ENCODE data around the gene HINT2. TPM values are rescaled to one million over a fixed set of nuclear protein-coding genes. Genes with fewer than 3 reads are reported as not detected.
A peak's percentile ranks its signal among the peaks of the same experiment; 100 is the strongest.

HINT2 gene
- total and polyA plus RNA-seq, 3 experiments from 2014 or later = 65.1 to 71.7 (median 69.4) TPM

- ChIA-PET POLR2A (interaction anchor here (0.6 kb wide), 2 partner anchors 30 to 70 kb away, joined by 3 read pairs; no protein-coding TSS in a partner anchor), CTCF (no interaction called here)
- Histone ChIP-seq H3K27me3 (ENCODE audit: insufficient read depth, low read length, poor library complexity, severe bottlenecking) (no peaks in the 10 kb centered on the region), H3K36me3 (ENCODE audit: insufficient read depth, low read length) (no peaks in the 10 kb centered on the region), H3K4me1 (ENCODE audit: insufficient read depth, low read length) (peaks cover under 1% of the 10 kb centered on the region), H3K27ac (ENCODE audit: low read depth, low read length) (no peak overlapping the region), H3K4me3 (ENCODE audit: low read length) (no peak overlapping the region), H3K9me3 (ENCODE audit: low read length) (no peaks in the 10 kb centered on the region)
- peaks cover 33 to 51% (median 33%) of the 10 kb centered on the region in 3 donors for H3K4me1 Mint-ChIP-seq
- DNase-seq = no peak
- no peaks in the 10 kb centered on the region for H3K9me3 Mint-ChIP-seq
- peaks cover 0 to 6% (median 0%) of the 10 kb centered on the region in 3 donors for H3K36me3 Mint-ChIP-seq
- H3K27me3 Mint-ChIP-seq = no peaks in the 10 kb centered on the region
- H3K27ac Mint-ChIP-seq = peak overlapping the region in 1 of 8 donors; percentile 85
- H3K4me3 Mint-ChIP-seq = no peak overlapping the region
These were observed 51.0 kb downstream of the HINT2 start for GRCh38 chr9:35763803-35764202.

GRCh38 chr9:35763181-35763580 is 51.7 kb downstream of the HINT2 start:
- Histone ChIP-seq H3K4me1 (ENCODE audit: insufficient read depth, low read length) (peaks cover 7% of the 10 kb centered on the region), H3K9me3 (ENCODE audit: low read length) (no peaks in the 10 kb centered on the region), H3K27ac (ENCODE audit: low read depth, low read length) (no peak overlapping the region), H3K36me3 (ENCODE audit: insufficient read depth, low read length) (no peaks in the 10 kb centered on the region), H3K4me3 (ENCODE audit: low read length) (no peak overlapping the region), H3K27me3 (ENCODE audit: insufficient read depth, low read length, poor library complexity, severe bottlenecking) (no peaks in the 10 kb centered on the region)
- POLR2A ChIA-PET = interaction anchor here (0.6 kb wide), 1 partner anchor 69 kb away, joined by 3 read pairs; no protein-coding TSS in a partner anchor
- CTCF ChIA-PET = interaction anchor here (0.7 to 1.3 kb wide), 3 partner anchors 9 to 67 kb away, joined by 3 read pairs; partner anchors contain the start of gene MSMP
- Mint-ChIP-seq H3K9me3 (no peaks in the 10 kb centered on the region), H3K27me3 (no peaks in the 10 kb centered on the region), H3K27ac (no peak overlapping the region), H3K36me3 (peaks cover 0 to 6% (median 0%) of the 10 kb centered on the region in 3 donors), H3K4me1 (peaks cover 34 to 52% (median 39%) of the 10 kb centered on the region in 3 donors), H3K4me3 (no peak overlapping the region)
- DNase-seq = no peak

Other genes with a start within 250 kb of the HINT2 start
- gene TESK1, start 209.8 kb downstream of the HINT2 start, total RNA-seq = 10 to 100 TPM; 44.2 to 46.8 TPM
- 15.9 TPM for gene TESK1, start 209.8 kb downstream of the HINT2 start, polyA plus RNA-seq
- gene CD72, start 196.6 kb downstream of the HINT2 start, total RNA-seq = 1 to 10 TPM; 6.4 to 6.5 TPM
- 5.1 TPM for gene CD72, start 196.6 kb downstream of the HINT2 start, polyA plus RNA-seq
- gene SIT1, start 164.1 kb downstream of the HINT2 start, total RNA-seq = 10 to 100 TPM; 43.1 TPM
- 196 TPM for gene SIT1, start 164.1 kb downstream of the HINT2 start, polyA plus RNA-seq
- gene RMRP, start 157.0 kb downstream of the HINT2 start, total RNA-seq = over 10,000 TPM in 1 of 2 experiments, 1,000 to 10,000 TPM in 1; 7,718 to 11,549 TPM
- gene RMRP, start 157.0 kb downstream of the HINT2 start, polyA plus RNA-seq = not detected
- 10 to 100 TPM; 18.5 to 20.0 TPM for gene CCDC107, start 156.8 kb downstream of the HINT2 start, total RNA-seq
- gene CCDC107, start 156.8 kb downstream of the HINT2 start, polyA plus RNA-seq = 105 TPM
- 10 to 100 TPM in 1 of 2 experiments, 1 to 10 TPM in 1; 7.7 to 10.7 TPM for gene ARHGEF39, start 149.8 kb downstream of the HINT2 start, total RNA-seq
- 1.2 TPM for gene ARHGEF39, start 149.8 kb downstream of the HINT2 start, polyA plus RNA-seq
- gene CA9, start 141.1 kb downstream of the HINT2 start, total RNA-seq = under 1 TPM in 1 of 2 experiments, not detected in 1; 0.75 TPM
- gene CA9, start 141.1 kb downstream of the HINT2 start, polyA plus RNA-seq = not detected
- gene TPM2, start 125.1 kb downstream of the HINT2 start, total RNA-seq = 1 to 10 TPM; 6.6 to 7.3 TPM
- 0.22 TPM for gene TPM2, start 125.1 kb downstream of the HINT2 start, polyA plus RNA-seq
- gene TLN1, start 82.8 kb downstream of the HINT2 start, total RNA-seq = 100 to 1,000 TPM; 248 to 249 TPM
- 161 TPM for gene TLN1, start 82.8 kb downstream of the HINT2 start, polyA plus RNA-seq
- gene CREB3, start 82.4 kb downstream of the HINT2 start, total RNA-seq = 10 to 100 TPM; 38.0 to 38.6 TPM
- gene CREB3, start 82.4 kb downstream of the HINT2 start, polyA plus RNA-seq = 53.6 TPM
- gene GBA2, start 65.8 kb downstream of the HINT2 start, total RNA-seq = 10 to 100 TPM; 41.8 to 42.0 TPM
- gene GBA2, start 65.8 kb downstream of the HINT2 start, polyA plus RNA-seq = 30.7 TPM
- 10 to 100 TPM; 19.9 to 21.9 TPM for gene RGP1, start 65.8 kb downstream of the HINT2 start, total RNA-seq
- gene RGP1, start 65.8 kb downstream of the HINT2 start, polyA plus RNA-seq = 10.6 TPM
- under 1 TPM; 0.51 to 0.63 TPM for gene MSMP, start 60.8 kb downstream of the HINT2 start, total RNA-seq
- not detected for gene MSMP, start 60.8 kb downstream of the HINT2 start, polyA plus RNA-seq
- gene NPR2, start 23.5 kb downstream of the HINT2 start, total RNA-seq = 1 to 10 TPM; 5.2 to 8.6 TPM
- 0.26 TPM for gene NPR2, start 23.5 kb downstream of the HINT2 start, polyA plus RNA-seq
- gene SPAG8, start 2.8 kb downstream of the HINT2 start, total RNA-seq = 1 to 10 TPM in 1 of 2 experiments, under 1 TPM in 1; 0.98 to 1.8 TPM
- 0.79 TPM for gene SPAG8, start 2.8 kb downstream of the HINT2 start, polyA plus RNA-seq
- not detected for gene FAM221B, start 13.7 kb upstream of the HINT2 start, total RNA-seq
- not detected for gene FAM221B, start 13.7 kb upstream of the HINT2 start, polyA plus RNA-seq
- gene TMEM8B, start 14.2 kb upstream of the HINT2 start, total RNA-seq = 1 to 10 TPM; 2.1 to 3.0 TPM
- gene TMEM8B, start 14.2 kb upstream of the HINT2 start, polyA plus RNA-seq = 3.0 TPM
- gene OR13J1, start 55.4 kb upstream of the HINT2 start, total RNA-seq = not detected
- not detected for gene OR13J1, start 55.4 kb upstream of the HINT2 start, polyA plus RNA-seq
- not detected for gene HRCT1, start 91.2 kb upstream of the HINT2 start, total RNA-seq
- not detected for gene HRCT1, start 91.2 kb upstream of the HINT2 start, polyA plus RNA-seq
- not detected for gene SPAAR, start 94.4 kb upstream of the HINT2 start, total RNA-seq
- not detected for gene SPAAR, start 94.4 kb upstream of the HINT2 start, polyA plus RNA-seq
- not detected for gene OR2S2, start 143.1 kb upstream of the HINT2 start, total RNA-seq
- not detected for gene OR2S2, start 143.1 kb upstream of the HINT2 start, polyA plus RNA-seq
- gene RECK, start 221.9 kb upstream of the HINT2 start, total RNA-seq = 1 to 10 TPM; 3.7 to 4.3 TPM
- 15.0 TPM for gene RECK, start 221.9 kb upstream of the HINT2 start, polyA plus RNA-seq